PFSK-1 (cell line): ENCODE results near the gene WDR86.

ENCODE experiments used
- FOXP2 ChIP-seq: optimal IDR thresholded peaks from 2 replicates; pipeline ENCODE3; 2011; ENCODE audit warnings: borderline replicate concordance, control low read depth, inconsistent platforms; ENCODE audit not compliant: insufficient read depth; ENCODE audit errors: extremely low read length, extremely low read depth
- POLR2AphosphoS5 ChIP-seq: IDR thresholded peaks from 2 replicates; pipeline ENCODE4 v1.6.1; 2012; ENCODE audit warnings: low read depth, mild to moderate bottlenecking, control low read depth, low read length, moderate library complexity
- SIN3A ChIP-seq: IDR thresholded peaks from 2 replicates; pipeline ENCODE4 v1.6.1; 2012; ENCODE audit warnings: mild to moderate bottlenecking, low read length, moderate library complexity, borderline replicate concordance; ENCODE audit not compliant: insufficient read depth
- TAF1 ChIP-seq: IDR thresholded peaks from 2 replicates; pipeline ENCODE4 v1.6.1; 2012; ENCODE audit warnings: low read length, control low read depth, borderline replicate concordance; ENCODE audit not compliant: insufficient read depth

- TF ChIP-seq POLR2AphosphoS5 (no peak), TAF1 (no peak), SIN3A (no peak), FOXP2 (no peak)
Measured at GRCh38 chr7:151386301-151387160, 23.3 kb downstream of the WDR86 start.
